ENCODE results near the gene JAZF1. TPM values are rescaled to one million over a fixed set of nuclear protein-coding genes. Genes with fewer than 3 reads are reported as not detected.

JAZF1 gene
- total RNA-seq, 1 experiment from 2014 or later = 1.5 TPM

DNA sequence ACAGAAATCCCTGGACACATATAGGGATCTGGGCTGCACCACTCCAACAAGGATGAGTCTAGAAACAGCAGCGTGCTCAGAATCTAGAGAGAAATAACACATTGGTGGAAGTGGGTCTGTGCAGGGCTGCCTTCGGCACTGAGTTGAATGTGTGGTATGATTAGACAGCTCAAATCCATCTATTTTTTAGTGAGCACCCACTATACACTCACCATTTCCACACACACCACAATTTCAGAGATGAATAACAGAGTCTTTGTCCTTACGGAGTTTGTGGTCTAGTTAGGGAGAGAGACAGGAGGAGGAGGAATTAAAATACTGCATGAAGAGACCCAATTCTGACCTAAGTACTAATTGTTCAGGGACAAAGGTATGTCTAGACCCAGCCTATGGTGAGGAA, 44.2 kb downstream of the JAZF1 start:
- no TSS peak for BruUV-seq (replicated peaks)
- TF ChIP-seq, protein P1, sequence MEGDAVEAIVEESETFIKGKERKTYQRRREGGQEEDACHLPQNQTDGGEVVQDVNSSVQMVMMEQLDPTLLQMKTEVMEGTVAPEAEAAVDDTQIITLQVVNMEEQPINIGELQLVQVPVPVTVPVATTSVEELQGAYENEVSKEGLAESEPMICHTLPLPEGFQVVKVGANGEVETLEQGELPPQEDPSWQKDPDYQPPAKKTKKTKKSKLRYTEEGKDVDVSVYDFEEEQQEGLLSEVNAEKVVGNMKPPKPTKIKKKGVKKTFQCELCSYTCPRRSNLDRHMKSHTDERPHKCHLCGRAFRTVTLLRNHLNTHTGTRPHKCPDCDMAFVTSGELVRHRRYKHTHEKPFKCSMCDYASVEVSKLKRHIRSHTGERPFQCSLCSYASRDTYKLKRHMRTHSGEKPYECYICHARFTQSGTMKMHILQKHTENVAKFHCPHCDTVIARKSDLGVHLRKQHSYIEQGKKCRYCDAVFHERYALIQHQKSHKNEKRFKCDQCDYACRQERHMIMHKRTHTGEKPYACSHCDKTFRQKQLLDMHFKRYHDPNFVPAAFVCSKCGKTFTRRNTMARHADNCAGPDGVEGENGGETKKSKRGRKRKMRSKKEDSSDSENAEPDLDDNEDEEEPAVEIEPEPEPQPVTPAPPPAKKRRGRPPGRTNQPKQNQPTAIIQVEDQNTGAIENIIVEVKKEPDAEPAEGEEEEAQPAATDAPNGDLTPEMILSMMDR (conservative IDR thresholded peaks at IDR 0.05; ENCODE audit: low read depth, low read length) = no peak
- TF ChIP-seq EZH2 (IDR thresholded peaks at IDR 0.05; ENCODE audit: borderline replicate concordance, low read depth, low read length, poor library complexity, severe bottlenecking) = no peak
- DNase-seq (ENCODE audit: low spot score) = no peak
- Histone ChIP-seq H3K4me1 (ENCODE audit: insufficient read depth, low read length, poor library complexity, severe bottlenecking) (no peaks in the 10 kb centered on the region), H3K27ac (ENCODE audit: low read depth, low read length, poor library complexity, severe bottlenecking) (no peak overlapping the region), H3K36me3 (ENCODE audit: insufficient read depth, low read length, poor library complexity, severe bottlenecking) (no peaks in the 10 kb centered on the region), H3K9me3 (ENCODE audit: low read depth, low read length, poor library complexity, severe bottlenecking) (no peaks in the 10 kb centered on the region), H3K4me3 (ENCODE audit: low read depth, low read length, poor library complexity, severe bottlenecking) (no peak overlapping the region), H3K27me3 (replicated peaks; ENCODE audit: insufficient read depth, low read depth, low read length, poor library complexity) (no peaks in the 10 kb centered on the region)
- ChIA-PET POLR2A (ENCODE audit: low non-redundant PET) (no interaction called here), CTCF (no interaction called here)
- intact Hi-C loops (cut with micrococcal nuclease; ENCODE audit: unreplicated experiment) = no loop called here

DNA sequence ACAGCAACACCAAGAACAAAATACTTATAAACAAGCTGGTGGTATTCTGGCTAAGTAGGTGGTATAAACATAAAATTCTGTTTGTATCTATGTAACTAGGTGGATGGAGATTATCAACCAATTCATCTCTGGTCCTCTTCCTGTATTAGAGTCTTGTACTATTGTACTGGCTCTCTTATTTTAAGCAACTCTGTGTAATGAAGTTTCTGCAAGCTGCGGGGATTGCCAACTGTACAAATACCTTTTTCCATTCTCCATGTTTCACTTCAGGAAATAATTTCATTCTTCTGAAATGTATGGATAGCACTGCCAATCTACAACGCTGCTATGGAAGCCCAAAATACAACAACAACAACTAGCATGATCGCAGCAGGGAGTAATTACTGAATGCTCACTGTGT, 44.8 kb downstream of the JAZF1 start:
- Histone ChIP-seq H3K9me3 (ENCODE audit: low read depth, low read length, poor library complexity, severe bottlenecking) (no peaks in the 10 kb centered on the region), H3K4me1 (ENCODE audit: insufficient read depth, low read length, poor library complexity, severe bottlenecking) (no peaks in the 10 kb centered on the region), H3K36me3 (ENCODE audit: insufficient read depth, low read length, poor library complexity, severe bottlenecking) (no peaks in the 10 kb centered on the region), H3K27ac (ENCODE audit: low read depth, low read length, poor library complexity, severe bottlenecking) (no peak overlapping the region), H3K27me3 (replicated peaks; ENCODE audit: insufficient read depth, low read depth, low read length, poor library complexity) (no peaks in the 10 kb centered on the region), H3K4me3 (ENCODE audit: low read depth, low read length, poor library complexity, severe bottlenecking) (no peak overlapping the region)
- DNase-seq (ENCODE audit: low spot score) = no peak
- intact Hi-C loops (cut with micrococcal nuclease; ENCODE audit: unreplicated experiment) = no loop called here
- BruUV-seq (replicated peaks) = no TSS peak
- TF ChIP-seq, protein P1 (conservative IDR thresholded peaks at IDR 0.05; ENCODE audit: low read depth, low read length) = no peak
- TF ChIP-seq EZH2 (IDR thresholded peaks at IDR 0.05; ENCODE audit: borderline replicate concordance, low read depth, low read length, poor library complexity, severe bottlenecking) = no peak
- POLR2A ChIA-PET (ENCODE audit: low non-redundant PET) = no interaction called here
- CTCF ChIA-PET = no interaction called here

DNA sequence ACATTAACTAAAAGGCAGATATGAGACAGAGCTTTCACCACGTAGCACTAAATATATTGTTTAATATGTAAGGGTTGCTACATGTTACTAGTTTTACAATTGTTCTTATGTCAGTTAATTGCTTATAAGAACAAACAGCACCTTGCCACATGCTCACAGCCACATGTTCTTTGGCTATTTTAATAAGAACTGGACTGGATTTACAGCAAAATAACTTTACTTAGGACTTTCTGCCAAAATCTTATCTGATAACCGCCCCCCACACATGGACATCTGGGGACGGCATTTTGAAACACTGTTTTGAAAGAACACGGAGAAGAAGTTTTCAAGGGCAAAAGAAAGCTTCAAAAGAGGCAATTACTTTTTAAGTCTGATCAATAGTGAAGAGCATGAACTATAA, 45.3 kb downstream of the JAZF1 start:
- H3K27ac ChIP-seq (ENCODE audit: low read depth, low read length, poor library complexity, severe bottlenecking) = no peak overlapping the region
- H3K4me1 ChIP-seq (ENCODE audit: insufficient read depth, low read length, poor library complexity, severe bottlenecking) = no peaks in the 10 kb centered on the region
- no peak overlapping the region for H3K4me3 ChIP-seq (ENCODE audit: low read depth, low read length, poor library complexity, severe bottlenecking)
- DNase-seq (ENCODE audit: low spot score) = no peak
- no TSS peak for BruUV-seq (replicated peaks)
- no peaks in the 10 kb centered on the region for H3K27me3 ChIP-seq (replicated peaks; ENCODE audit: insufficient read depth, low read depth, low read length, poor library complexity)
- no peak for TF ChIP-seq EZH2 (IDR thresholded peaks at IDR 0.05; ENCODE audit: borderline replicate concordance, low read depth, low read length, poor library complexity, severe bottlenecking)
- TF ChIP-seq, protein P1 (conservative IDR thresholded peaks at IDR 0.05; ENCODE audit: low read depth, low read length) = no peak
- ChIA-PET POLR2A (ENCODE audit: low non-redundant PET) (no interaction called here), CTCF (no interaction called here)
- no peaks in the 10 kb centered on the region for H3K36me3 ChIP-seq (ENCODE audit: insufficient read depth, low read length, poor library complexity, severe bottlenecking)
- intact Hi-C loops (cut with micrococcal nuclease; ENCODE audit: unreplicated experiment) = no loop called here
- H3K9me3 ChIP-seq (ENCODE audit: low read depth, low read length, poor library complexity, severe bottlenecking) = no peaks in the 10 kb centered on the region
